BE2C (cell line): ENCODE measurements around the gene GARIN5A.
"Not testable (repeated sequence)": the region's sequence is repeated elsewhere in the genome, so short reads cannot be mapped to it uniquely, and the experiment has no call there.

ENCODE experiments used
- DNase-seq: peaks from one replicate; pipeline ENCODE4 v3.0.0-alpha.2; 2020
- H3K27me3 ChIP-seq: fragments of 250-450 bp; sonication (Bioruptor Pico); 2 replicates; pipeline ENCODE4 v1.5.1; 2020; ENCODE audit warnings: mild to moderate bottlenecking
- H3K36me3 ChIP-seq: fragments of 250-450 bp; sonication (Bioruptor Pico); 2 replicates; pipeline ENCODE4 v1.5.1; 2020; ENCODE audit warnings: mild to moderate bottlenecking
- H3K4me1 ChIP-seq: fragments of 250-450 bp; sonication (Bioruptor Pico); 2 replicates; pipeline ENCODE4 v1.5.1; 2020
- H3K4me3 ChIP-seq: 2 replicates; pipeline ENCODE4 v1.5.1; 2011; ENCODE audit warnings: low read depth, low read length
- H3K9me3 ChIP-seq: fragments of 250-450 bp; sonication (Bioruptor Pico); 2 replicates; pipeline ENCODE4 v1.5.1; 2020
- CTCF ChIP-seq: IDR thresholded peaks from 2 replicates; pipeline ENCODE4 v1.5.1; 2012; ENCODE audit warnings: mild to moderate bottlenecking, low read depth, low read length

The GARIN5A gene

DNA sequence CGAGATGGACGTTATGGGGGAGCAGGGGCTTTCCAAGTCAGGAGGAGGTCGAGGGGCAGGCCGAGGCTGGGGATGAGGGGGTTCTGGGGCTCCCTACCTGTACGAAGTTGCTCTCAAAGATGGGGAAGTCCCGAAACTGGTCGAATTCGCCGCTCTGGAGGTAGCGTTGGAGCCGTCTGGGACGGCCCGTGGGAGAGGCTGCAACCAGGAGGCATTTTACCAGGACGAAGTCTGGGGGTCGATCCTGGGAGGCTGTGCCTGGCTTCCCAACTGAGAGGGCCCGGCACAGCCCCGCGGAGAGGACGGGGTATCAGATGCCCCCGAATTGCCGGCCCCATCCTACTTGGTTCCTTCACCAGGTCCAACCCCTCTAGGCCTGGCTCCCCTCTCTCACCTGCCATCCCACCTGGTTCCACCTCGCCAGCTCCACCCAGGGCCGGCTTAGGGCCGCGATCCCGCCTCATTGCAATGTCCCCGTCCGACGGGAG, 868 bp downstream of the GARIN5A start:
- Histone ChIP-seq H3K4me3 (no peak overlapping the region), H3K36me3 (peaks cover 9% of the 10 kb centered on the region), H3K4me1 (no peaks in the 10 kb centered on the region; the same call in 1 of the 2 replicates), H3K27me3 (no peaks in the 10 kb centered on the region), H3K9me3 (no peaks in the 10 kb centered on the region)
- no peak for TF ChIP-seq CTCF
- no peak for DNase-seq

GRCh38 chr19:50475101-50475568, 1.5 kb downstream of the GARIN5A start:
- H3K36me3 ChIP-seq: peaks cover 5% of the 10 kb centered on the region
- no peak for TF ChIP-seq CTCF
- no peaks in the 10 kb centered on the region; the same call in 1 of the 2 replicates for H3K4me1 ChIP-seq
- DNase-seq: no peak
- no peaks in the 10 kb centered on the region for H3K27me3 ChIP-seq
- H3K9me3 ChIP-seq: no peaks in the 10 kb centered on the region
- no peak overlapping the region for H3K4me3 ChIP-seq

DNA sequence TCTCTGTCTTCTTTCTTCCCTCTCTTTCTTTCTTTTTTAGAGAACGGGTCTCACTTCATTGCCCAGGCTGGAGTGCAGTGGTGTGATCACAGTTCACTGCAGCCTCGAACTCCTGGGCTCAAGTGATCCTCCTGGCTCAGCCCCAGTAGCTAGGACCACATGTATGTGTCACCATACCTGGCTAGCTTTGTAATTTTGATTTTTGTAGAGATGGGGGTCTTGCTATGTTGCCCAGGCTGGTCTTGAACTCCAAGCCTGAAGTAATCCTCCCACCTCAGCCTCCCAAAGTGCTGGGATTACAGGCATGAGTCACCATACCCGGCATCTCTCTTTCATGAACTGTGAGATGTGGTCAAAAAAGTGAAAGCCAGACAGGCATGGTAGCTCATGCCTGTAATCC, 3.3 kb downstream of the GARIN5A start:
- DNase-seq: not testable (repeated sequence)

GRCh38 chr19:50468818-50469217, 7.8 kb downstream of the GARIN5A start:
- Histone ChIP-seq H3K27me3 (no peaks in the 10 kb centered on the region), H3K36me3 (no peaks in the 10 kb centered on the region), H3K9me3 (no peaks in the 10 kb centered on the region), H3K4me3 (no peak overlapping the region), H3K4me1 (no peaks in the 10 kb centered on the region)
- TF ChIP-seq CTCF: no peak
- DNase-seq: no peak

More for the DNA sequence above, 3.3 kb downstream of the GARIN5A start:
- H3K9me3 ChIP-seq, H3K4me1 ChIP-seq, H3K27me3 ChIP-seq, H3K4me3 ChIP-seq, H3K36me3 ChIP-seq: not testable (repeated sequence)

- no peaks in the 10 kb centered on the region for H3K36me3 ChIP-seq
- H3K27me3 ChIP-seq: no peaks in the 10 kb centered on the region
- no peaks in the 10 kb centered on the region for H3K4me1 ChIP-seq
- no peak for DNase-seq
- H3K4me3 ChIP-seq: no peak overlapping the region
- TF ChIP-seq CTCF: no peak
- no peaks in the 10 kb centered on the region for H3K9me3 ChIP-seq
Observed at GRCh38 chr19:50467566-50467965, 9.1 kb downstream of the GARIN5A start.

GRCh38 chr19:50466706-50467039, 10.0 kb downstream of the GARIN5A start:
- Histone ChIP-seq H3K27me3 (no peaks in the 10 kb centered on the region), H3K36me3 (no peaks in the 10 kb centered on the region), H3K4me1 (no peaks in the 10 kb centered on the region), H3K9me3 (no peaks in the 10 kb centered on the region), H3K4me3 (no peak overlapping the region)
- no peak for TF ChIP-seq CTCF
- no peak for DNase-seq
